Endothelial cell of umbilical vein (primary cell): Measurements from ENCODE around the gene IER3. TPM values are rescaled to one million over a fixed set of nuclear protein-coding genes. Genes with fewer than 3 reads are reported as not detected.

Source experiments
- BruUV-seq: library from RNA; stranded (reverse); fragments of 400-500 nt; replicated peaks from 2 replicates; lab custom pipeline; 2021; lab: Mats Ljungman, UMichigan
- CTCF ChIA-PET: fragments of 300-600, 350-600 bp; sonication (Branson Sonifier 250); formaldehyde crosslinking; loops from one replicate; lab custom pipeline; 2021; ENCODE audit warnings: antibody characterized with exemption, inconsistent platforms; lab: Charles Lee
- POLR2A ChIA-PET: fragments of 300-600, 350-600 bp; sonication (Branson Sonifier 250); formaldehyde crosslinking; loops from one replicate; lab custom pipeline; 2021; ENCODE audit warnings: antibody characterized with exemption, inconsistent platforms; lab: Charles Lee
- DNase-seq: peaks from one replicate; pipeline ENCODE4 v3.0.0-alpha.2; 2011; ENCODE audit warnings: low read depth, low spot score
- FAIRE-seq: peaks from 2 replicates; lab custom pipeline; 2011; peaks lifted over from hg19 to GRCh38; lab: Jason Lieb, UNC
- H2AFZ ChIP-seq: 2 replicates; pipeline ENCODE4 v1.6.0; 2012; ENCODE audit warnings: low read depth, low read length, control low read depth, inconsistent platforms
- H3K27ac ChIP-seq: 2 replicates; pipeline ENCODE4 v1.5.1; 2011; ENCODE audit warnings: low read depth, mild to moderate bottlenecking, control low read depth, low read length, moderate library complexity; ENCODE audit not compliant: insufficient read depth
- H3K27me3 ChIP-seq, 2 experiments: 2 replicates each; pipeline versions ENCODE4 v1.6.0 to v1.6.1; 2011; ENCODE audit warnings: low read length in 2 of 2, mixed read lengths in 1 of 2; ENCODE audit not compliant: control insufficient read depth in 2 of 2, insufficient read depth in 2 of 2
- H3K36me3 ChIP-seq, 2 experiments: 2 replicates in 1 of 2; 3 replicates in 1 of 2; pipeline ENCODE4 v1.5.1; 2011; ENCODE audit warnings: low read length in 2 of 2, mild to moderate bottlenecking in 1 of 2, moderate library complexity in 1 of 2; ENCODE audit not compliant: control insufficient read depth in 2 of 2, insufficient read depth in 2 of 2; ENCODE audit errors: extremely low read depth in 1 of 2
- H3K4me1 ChIP-seq: 3 replicates; pipeline ENCODE4 v1.5.1; 2011; ENCODE audit warnings: mild to moderate bottlenecking, low read length; ENCODE audit not compliant: control insufficient read depth, insufficient read depth; ENCODE audit errors: extremely low read depth
- H3K4me2 ChIP-seq: 2 replicates; pipeline ENCODE4 v1.6.1; 2011; ENCODE audit warnings: low read length, control low read depth, mixed read lengths; ENCODE audit not compliant: insufficient read depth
- H3K4me3 ChIP-seq, 3 experiments: fragments of 200-600 bp in 1 of 3; sonication (generic), shearing (Covaris generic) in 1 of 3; replicated peaks in 1 of 3; 2 replicates each; pipeline ENCODE4 v1.5.1; 2011 to 2016; ENCODE audit warnings: control low read depth in 3 of 3, low read length in 3 of 3, mild to moderate bottlenecking in 2 of 3, inconsistent platforms in 1 of 3, low read depth in 1 of 3, moderate library complexity in 1 of 3; ENCODE audit not compliant: insufficient read depth in 1 of 3
- H3K79me2 ChIP-seq: 2 replicates; pipeline ENCODE4 v1.6.0; 2012; ENCODE audit warnings: low read length, inconsistent platforms; ENCODE audit not compliant: control insufficient read depth, insufficient read depth
- H3K9ac ChIP-seq: replicated peaks from 2 replicates; pipeline ENCODE3; 2011; ENCODE audit warnings: low read length, control low read depth; ENCODE audit not compliant: insufficient read depth; ENCODE audit errors: extremely low read depth
- H3K9me1 ChIP-seq: replicated peaks from 3 replicates; pipeline ENCODE4 v1.6.0; 2011; ENCODE audit warnings: mild to moderate bottlenecking, low read length; ENCODE audit not compliant: control insufficient read depth, insufficient read depth; ENCODE audit errors: extremely low read depth
- H3K9me3 ChIP-seq: replicated peaks from 2 replicates; pipeline ENCODE4 v1.5.1; 2012; ENCODE audit warnings: low read length, inconsistent platforms; ENCODE audit not compliant: control insufficient read depth, insufficient read depth
- H4K20me1 ChIP-seq: replicated peaks from 2 replicates; pipeline ENCODE3; 2011; ENCODE audit warnings: mild to moderate bottlenecking, low read length; ENCODE audit not compliant: control insufficient read depth, insufficient read depth; ENCODE audit errors: extremely low read depth
- CTCF ChIP-seq, 2 donors: IDR thresholded peaks; 1 replicate in 1 of 2; 2 replicates in 1 of 2; pipeline ENCODE4 v1.5.1; 2011; ENCODE audit warnings: low read length in 2 of 2, mild to moderate bottlenecking in 2 of 2, moderate library complexity in 2 of 2, control low read depth in 1 of 2, inconsistent platforms in 1 of 2, low read depth in 1 of 2; ENCODE audit not compliant: insufficient read depth in 1 of 2; ENCODE audit errors: extremely low read depth in 1 of 2
- EZH2 ChIP-seq: IDR thresholded peaks from 2 replicates; pipeline ENCODE4 v1.6.1; 2012; ENCODE audit warnings: borderline replicate concordance, low read depth, mild to moderate bottlenecking, moderate library complexity, low read length, inconsistent platforms; ENCODE audit not compliant: severe bottlenecking
- FOS ChIP-seq: IDR thresholded peaks from 2 replicates; pipeline ENCODE4 v1.6.1; 2011; ENCODE audit warnings: mild to moderate bottlenecking, low read length, moderate library complexity, borderline replicate concordance; ENCODE audit not compliant: insufficient read depth
- JUN ChIP-seq: IDR thresholded peaks from 2 replicates; pipeline ENCODE4 v1.6.1; 2011; ENCODE audit warnings: borderline replicate concordance, low read depth; ENCODE audit not compliant: insufficient read length, insufficient read depth
- MYC ChIP-seq: IDR thresholded peaks from one replicate; pipeline ENCODE4 v1.6.1; 2011; ENCODE audit warnings: mild to moderate bottlenecking, low read depth, low read length
- POLR2A ChIP-seq: IDR thresholded peaks from 2 replicates; pipeline ENCODE4 v1.6.1; 2012; ENCODE audit warnings: low read depth, mild to moderate bottlenecking, control low read depth, low read length
- dilution Hi-C: fragments of 300-500 bp; cut with MboI; formaldehyde crosslinking; loops from one replicate; pipeline ENCODE4 v1.15.0; 2019; ENCODE audit warnings: low sequenced_read_pairs; ENCODE audit not compliant: extremely low pct_ligation_motif_present
- intact Hi-C: fragments of 100-400 bp; cut with micrococcal nuclease; formaldehyde crosslinking; loops from one replicate; pipeline ENCODE4 v1.10.0; 2022
- polyA plus RNA-seq, 4 experiments: library from polyadenylated mRNA; depleted of rRNA in 3 of 4; stranded (reverse) in 3 of 4; unstranded in 1 of 4; fragments of >200 nt; gene quantifications; 2 replicates each; pipeline versions ENCODE4 v1.2.1 to v1.2.3, GENCODE V29; 2011 to 2012; ENCODE audit warnings: missing spikeins in 1 of 4
- total RNA-seq: library from RNA; stranded (reverse); gene quantifications from 2 replicates; pipeline ENCODE4 v1.2.3, GENCODE V29; 2021

IER3 gene
- total and polyA plus RNA-seq, 2 donors (not counting 3 experiments of a cell fraction or from before 2014, with no cell fraction given) = 170 to 468 TPM

GRCh38 chr6:30732237-30732943, 12.0 kb downstream of the IER3 start:
- Histone ChIP-seq H2AFZ (no peak overlapping the region), H3K27ac (no peak overlapping the region), H3K9ac (no peak overlapping the region), H4K20me1 (no peaks in the 10 kb centered on the region), H3K9me1 (no peaks in the 10 kb centered on the region), H3K27me3 (no peaks in the 10 kb centered on the region), H3K4me3 (no peak overlapping the region), H3K4me2 (no peak overlapping the region), H3K4me1 (peaks cover 10% of the 10 kb centered on the region), H3K36me3 (peaks cover 3 to 16% of the 10 kb centered on the region in 2 experiments), H3K9me3 (no peaks in the 10 kb centered on the region), H3K79me2 (peaks cover 8% of the 10 kb centered on the region)
- no peak for DNase-seq
- FAIRE-seq = no peak
- dilution Hi-C loops = loop anchor here (25.0 kb wide), 1 partner anchor 155 kb away; the partner anchor contains the start of gene DDR1
- ChIA-PET CTCF (interaction anchor here (1.8 to 4.7 kb wide), 7 partner anchors 10 to 355 kb away, joined by 10 to 184 read pairs (median 23); partner anchors contain the start of gene VARS2), POLR2A (no interaction called here)
- intact Hi-C loops = loop anchor here (5.0 kb wide), 1 partner anchor 190 kb away; no protein-coding TSS in a partner anchor
- no TSS peak for BruUV-seq
- TF ChIP-seq EZH2 = no peak
- no peak for TF ChIP-seq JUN
- no peak for TF ChIP-seq POLR2A
- TF ChIP-seq FOS = no peak
- TF ChIP-seq MYC = no peak
- TF ChIP-seq CTCF (IDR thresholded peaks at IDR 0.05; ENCODE audit: extremely low read depth in 1 of 2, insufficient read depth in 1 of 2, low read depth in 1 of 2, low read length in 2 of 2) = no peak
